HEK293 (cell line): ENCODE data around the gene PBRM1.

Experiments
- CTCF ChIP-seq: fragments of 450-650 bp; formaldehyde crosslinking; IDR thresholded peaks from 2 replicates; pipeline ENCODE4 v1.5.1; 2016; ENCODE audit warnings: missing biosample characterization, missing genetic modification characterization
- KLF9 ChIP-seq: fragments of 450-650 bp; formaldehyde crosslinking; IDR thresholded peaks from 2 replicates; pipeline ENCODE4 v1.5.1; 2016; ENCODE audit warnings: missing biosample characterization, missing genetic modification characterization, low read depth
- PRDM1 ChIP-seq: fragments of 450-650 bp; formaldehyde crosslinking; IDR thresholded peaks from 2 replicates; pipeline ENCODE4; 2016; ENCODE audit warnings: missing biosample characterization, missing genetic modification characterization
- YY1 ChIP-seq: fragments of 450-650 bp; formaldehyde crosslinking; IDR thresholded peaks from 2 replicates; pipeline ENCODE4 v1.5.1; 2018; ENCODE audit warnings: missing biosample characterization, missing genetic modification characterization
- ZBTB10 ChIP-seq: fragments of 450-650 bp; formaldehyde crosslinking; IDR thresholded peaks from 2 replicates; pipeline ENCODE4 v1.5.1; 2016; ENCODE audit warnings: missing biosample characterization, missing genetic modification characterization
- ZFP37 ChIP-seq: fragments of 450-650 bp; formaldehyde crosslinking; IDR thresholded peaks from 2 replicates; pipeline ENCODE4 v1.5.1; 2016; ENCODE audit warnings: missing biosample characterization, missing genetic modification characterization
- ZNF148 ChIP-seq: fragments of 450-650 bp; formaldehyde crosslinking; IDR thresholded peaks from 2 replicates; pipeline ENCODE4 v1.5.0; 2017; ENCODE audit warnings: missing biosample characterization, missing genetic modification characterization, borderline replicate concordance
- ZNF274 ChIP-seq, 2 experiments: fragments of 200-500 bp in 1 of 2; fragments of 450-650 bp in 1 of 2; sonication (Bioruptor generic) in 1 of 2; formaldehyde crosslinking in 1 of 2; IDR thresholded peaks; 2 replicates each; pipeline versions ENCODE4 v1.5.1 to v1.6.1; 2014 to 2016; ENCODE audit warnings: borderline replicate concordance in 1 of 2, inconsistent platforms in 1 of 2, low read length in 1 of 2, missing biosample characterization in 1 of 2, missing genetic modification characterization in 1 of 2
- ZNF585B ChIP-seq: fragments of 450-650 bp; formaldehyde crosslinking; IDR thresholded peaks from 2 replicates; pipeline ENCODE4 v1.5.1; 2016; ENCODE audit warnings: missing biosample characterization, missing genetic modification characterization
- ZNF747 ChIP-seq: fragments of 450-650 bp; formaldehyde crosslinking; IDR thresholded peaks from 2 replicates; pipeline ENCODE4 v1.5.1; 2016; ENCODE audit warnings: missing biosample characterization, missing genetic modification characterization

- no peak for TF ChIP-seq CTCF (tag by site-specific recombination)
- TF ChIP-seq ZBTB10 (tag by site-specific recombination): no peak
- TF ChIP-seq PRDM1 (tag by site-specific recombination): no peak
- no peak for TF ChIP-seq YY1 (tag by site-specific recombination)
- TF ChIP-seq ZFP37 (tag by site-specific recombination): no peak
- no peak for TF ChIP-seq ZNF747 (tag by site-specific recombination)
- no peak for TF ChIP-seq KLF9 (tag by site-specific recombination)
- no peak for TF ChIP-seq ZNF274 (IDR thresholded peaks at IDR 0.05; ENCODE audit: low read length)
- no peak for TF ChIP-seq ZNF274 (tag by site-specific recombination; IDR thresholded peaks at IDR 0.05; ENCODE audit: borderline replicate concordance)
- TF ChIP-seq ZNF148: no peak
- no peak for TF ChIP-seq ZNF585B (tag by site-specific recombination)
Observed at GRCh38 chr3:52696830-52697631, 11.3 kb upstream of the PBRM1 start.
